ENCODE measurements around the gene ALK.

The ALK gene

DNA sequence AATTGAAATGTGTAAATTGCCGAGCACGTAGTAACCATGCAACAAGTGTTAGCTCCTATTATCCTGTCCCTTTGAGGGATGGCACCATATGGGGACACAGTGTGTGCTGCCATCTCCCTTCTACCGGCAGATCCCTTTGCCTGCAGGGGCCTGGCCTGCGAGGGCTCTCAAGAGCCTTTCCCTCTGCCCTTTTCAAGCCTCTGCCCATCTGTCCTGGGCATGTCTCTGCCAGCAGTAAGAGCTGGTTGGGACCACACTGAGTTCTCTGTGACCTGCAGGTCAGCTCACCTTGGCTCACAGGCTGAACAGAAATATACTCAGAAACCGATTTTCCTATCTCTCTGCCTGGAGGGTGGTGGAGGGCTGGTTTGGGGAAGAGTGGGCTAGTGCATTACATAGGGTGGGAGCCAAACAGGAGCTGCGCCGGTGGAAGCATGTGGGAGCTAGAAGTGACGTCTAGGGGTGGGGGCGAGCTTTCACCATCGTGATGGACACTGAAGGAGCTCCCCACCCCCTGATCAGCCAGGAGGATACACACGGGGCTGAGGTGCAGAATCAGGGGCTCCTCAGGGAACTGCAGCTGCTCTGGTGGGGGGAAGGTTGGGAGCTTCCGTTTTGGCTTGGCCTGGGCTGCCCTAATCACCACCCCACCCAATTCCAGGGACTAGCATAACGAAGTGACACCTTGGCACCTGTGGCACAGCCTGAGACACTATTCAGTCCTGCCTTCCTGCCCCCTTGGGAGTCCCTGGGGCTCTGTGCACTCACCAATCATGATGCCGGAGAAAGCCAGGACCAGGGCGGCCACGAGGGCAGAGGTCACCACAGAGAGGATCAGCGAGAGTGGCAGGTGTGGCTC, 696.5 kb downstream of the ALK start:
- no peak for TF ChIP-seq CEBPB (IDR thresholded peaks at IDR 0.05)
- TF ChIP-seq YY1 (IDR thresholded peaks at IDR 0.05; ENCODE audit: low read depth) = no peak
- no peak for TF ChIP-seq TCF12 (IDR thresholded peaks at IDR 0.05; ENCODE audit: low read depth)
- no peak for TF ChIP-seq CREB1 (IDR thresholded peaks at IDR 0.05; ENCODE audit: low read depth)
- no peak for TF ChIP-seq FOXM1 (IDR thresholded peaks at IDR 0.05; ENCODE audit: borderline replicate concordance, low read depth)
- TF ChIP-seq MAX (IDR thresholded peaks at IDR 0.05) = no peak
- TF ChIP-seq EGR1 (IDR thresholded peaks at IDR 0.05) = no peak
- TF ChIP-seq RAD21 (IDR thresholded peaks at IDR 0.05; ENCODE audit: low read depth) = no peak
- TF ChIP-seq EP300 (IDR thresholded peaks at IDR 0.05; ENCODE audit: borderline replicate concordance) = no peak
- TF ChIP-seq TAF1 (IDR thresholded peaks at IDR 0.05; ENCODE audit: low read depth) = no peak
- no peak for TF ChIP-seq ZBTB7A (IDR thresholded peaks at IDR 0.05; ENCODE audit: low read depth)
- no peak for TF ChIP-seq REST (IDR thresholded peaks at IDR 0.05; ENCODE audit: low read depth)

- TF ChIP-seq NFIC (IDR thresholded peaks at IDR 0.05) (peak; percentile 64), CEBPB (IDR thresholded peaks at IDR 0.05) (no peak), YY1 (IDR thresholded peaks at IDR 0.05; ENCODE audit: low read depth) (0 out of 2 replicates have a peak, but pooled peaks have one; percentile 12), USF1 (IDR thresholded peaks at IDR 0.05) (0 out of 2 replicates have a peak, but pooled peaks have one; percentile 5)
Measured at GRCh38 chr2:29223851-29224692, 697.3 kb downstream of the ALK start.

- TF ChIP-seq CEBPB (IDR thresholded peaks at IDR 0.05) = no peak
- no peak for TF ChIP-seq EP300 (IDR thresholded peaks at IDR 0.05; ENCODE audit: borderline replicate concordance)
- no peak for TF ChIP-seq RAD21 (IDR thresholded peaks at IDR 0.05; ENCODE audit: low read depth)
- TF ChIP-seq TAF1 (IDR thresholded peaks at IDR 0.05; ENCODE audit: low read depth) = no peak
- TF ChIP-seq FOXM1 (IDR thresholded peaks at IDR 0.05; ENCODE audit: borderline replicate concordance, low read depth) = no peak
- no peak for TF ChIP-seq CREB1 (IDR thresholded peaks at IDR 0.05; ENCODE audit: low read depth)
- no peak for TF ChIP-seq USF1 (IDR thresholded peaks at IDR 0.05)
- no peak for TF ChIP-seq ZBTB7A (IDR thresholded peaks at IDR 0.05; ENCODE audit: low read depth)
- no peak for TF ChIP-seq TEAD4 (IDR thresholded peaks at IDR 0.05)
- no peak for TF ChIP-seq TCF12 (IDR thresholded peaks at IDR 0.05; ENCODE audit: low read depth)
- no peak for TF ChIP-seq EGR1 (IDR thresholded peaks at IDR 0.05)
- TF ChIP-seq NFIC (IDR thresholded peaks at IDR 0.05) = no peak
- no peak for TF ChIP-seq MAX (IDR thresholded peaks at IDR 0.05)
Measured at GRCh38 chr2:29223257-29223656, 698.1 kb downstream of the ALK start.

DNA sequence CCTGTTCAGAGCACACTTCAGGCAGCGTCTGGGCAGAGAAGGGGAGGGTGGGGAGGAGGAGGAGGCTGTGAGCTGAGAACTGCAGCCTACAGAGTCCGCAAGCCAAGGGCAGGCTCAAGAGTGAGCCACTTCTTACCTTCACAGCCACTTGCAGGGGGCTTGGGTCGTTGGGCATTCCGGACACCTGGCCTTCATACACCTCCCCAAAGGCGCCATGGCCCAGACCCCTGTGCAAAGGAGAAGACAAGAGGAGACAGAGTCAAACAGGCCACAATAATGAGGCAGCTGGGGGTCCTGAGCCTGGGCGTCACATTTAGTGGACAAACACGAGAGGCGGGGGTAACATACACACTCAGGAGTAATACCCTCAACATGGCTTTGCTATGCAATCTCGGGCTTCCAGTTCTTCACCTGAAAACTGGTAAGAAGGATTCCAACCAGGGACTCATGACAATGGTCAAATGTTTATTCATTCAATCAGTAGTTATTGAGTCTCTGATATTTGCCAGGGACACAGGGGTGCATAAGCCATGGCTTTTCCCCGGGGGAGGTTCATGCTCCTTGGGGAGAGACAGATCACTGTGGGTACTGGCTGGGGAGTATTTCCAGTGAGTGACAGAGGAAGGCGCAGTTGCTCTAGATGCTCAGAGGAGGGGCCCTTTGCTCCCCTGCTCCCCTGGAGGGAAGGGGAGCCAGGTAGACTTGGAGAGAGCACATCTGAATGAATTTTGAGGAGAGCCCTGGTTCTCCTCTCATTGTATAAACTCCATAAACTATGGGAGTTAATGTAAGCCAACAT, 698.8 kb downstream of the ALK start:
- TF ChIP-seq MAX (IDR thresholded peaks at IDR 0.05) = no peak
- TF ChIP-seq YY1 (IDR thresholded peaks at IDR 0.05; ENCODE audit: low read depth) = no peak
- TF ChIP-seq ZBTB7A (IDR thresholded peaks at IDR 0.05; ENCODE audit: low read depth) = no peak
- no peak for TF ChIP-seq TEAD4 (IDR thresholded peaks at IDR 0.05)
- no peak for TF ChIP-seq EGR1 (IDR thresholded peaks at IDR 0.05)
- TF ChIP-seq CREB1 (IDR thresholded peaks at IDR 0.05; ENCODE audit: low read depth) = no peak
- TF ChIP-seq REST (IDR thresholded peaks at IDR 0.05; ENCODE audit: low read depth) = no peak
- TF ChIP-seq NFIC (IDR thresholded peaks at IDR 0.05) = no peak
- no peak for TF ChIP-seq TAF1 (IDR thresholded peaks at IDR 0.05; ENCODE audit: low read depth)
- TF ChIP-seq RAD21 (IDR thresholded peaks at IDR 0.05; ENCODE audit: low read depth) = no peak
- TF ChIP-seq USF1 (IDR thresholded peaks at IDR 0.05) = no peak
- TF ChIP-seq EP300 (IDR thresholded peaks at IDR 0.05; ENCODE audit: borderline replicate concordance) = no peak
- no peak for TF ChIP-seq FOXM1 (IDR thresholded peaks at IDR 0.05; ENCODE audit: borderline replicate concordance, low read depth)
- TF ChIP-seq CEBPB (IDR thresholded peaks at IDR 0.05) = no peak
- TF ChIP-seq TCF12 (IDR thresholded peaks at IDR 0.05; ENCODE audit: low read depth) = no peak

Data from Ishikawa (cell line).